Neutrophil (primary cell): Measurements from ENCODE around the gene E4F1.

Source experiments
- H3K27ac ChIP-seq: fragments of 200-600 bp; sonication (generic); 2 replicates; pipeline ENCODE4 v1.5.1; 2016; ENCODE audit warnings: mild to moderate bottlenecking, moderate library complexity
- H3K27me3 ChIP-seq: fragments of 200-600 bp; sonication (generic); 2 replicates; pipeline ENCODE4 v1.6.0; 2016; ENCODE audit warnings: mild to moderate bottlenecking
- H3K36me3 ChIP-seq: fragments of 200-600 bp; sonication (generic); 2 replicates; pipeline ENCODE4 v1.5.1; 2017
- H3K4me1 ChIP-seq, 2 experiments: fragments of 200-600 bp in 1 of 2; sonication (generic) in 1 of 2; 1 replicate in 1 of 2; 2 replicates in 1 of 2; pipeline versions ENCODE4 v1.5.1 to v1.6.1; 2013 to 2016; ENCODE audit warnings: low read depth in 1 of 2, low read length in 1 of 2, mild to moderate bottlenecking in 1 of 2, moderate library complexity in 1 of 2; ENCODE audit not compliant: control insufficient read depth in 1 of 2, insufficient read depth in 1 of 2
- H3K4me3 ChIP-seq, 2 experiments: fragments of 200-600 bp in 1 of 2; sonication (generic) in 1 of 2; 1 replicate in 1 of 2; 2 replicates in 1 of 2; pipeline ENCODE4 v1.5.1; 2013 to 2016; ENCODE audit warnings: low read depth in 1 of 2, low read length in 1 of 2, mild to moderate bottlenecking in 1 of 2, moderate library complexity in 1 of 2
- H3K9me3 ChIP-seq: fragments of 200-600 bp; sonication (generic); 2 replicates; pipeline ENCODE4 v1.5.1; 2016
- CTCF ChIP-seq: fragments of 200-600 bp; sonication (generic); IDR thresholded peaks from 2 replicates; pipeline ENCODE4 v1.5.1; 2016; ENCODE audit warnings: antibody characterized with exemption

Gene E4F1

DNA sequence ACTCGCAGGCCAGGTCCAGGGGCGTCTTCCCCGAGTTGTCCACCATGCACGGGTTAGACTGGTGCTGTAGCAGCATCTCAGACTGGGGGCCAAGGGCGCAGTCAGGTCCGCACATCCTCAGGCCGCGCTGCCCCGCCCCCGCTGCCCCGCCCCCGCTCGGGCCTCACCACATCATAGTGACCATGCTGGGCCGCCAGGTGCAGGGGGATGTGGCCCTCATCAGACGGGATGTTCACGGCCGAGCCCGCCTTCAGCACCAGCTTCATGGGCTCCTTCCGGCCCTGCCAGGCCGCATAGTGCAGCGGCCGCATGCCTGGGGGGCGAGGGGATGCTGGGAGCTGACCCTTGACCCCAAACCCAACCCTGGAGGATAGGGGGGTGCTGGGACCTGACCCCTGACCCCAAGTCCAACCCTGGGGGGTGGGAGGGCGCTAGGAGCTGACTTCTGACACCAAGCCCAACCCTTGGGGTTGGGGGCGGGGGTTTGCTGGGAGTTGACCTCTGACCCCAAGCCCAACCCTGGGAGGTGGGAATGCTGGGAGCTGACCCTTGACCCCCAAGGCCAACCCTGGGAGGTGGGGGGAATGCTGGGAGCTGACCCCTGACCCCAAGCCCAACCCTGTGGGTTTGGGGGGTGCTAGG lies 34.0 kb upstream of the E4F1 start:
- Histone ChIP-seq H3K27me3 (peaks cover 17% of the 10 kb centered on the region), H3K4me1 (no peaks in the 10 kb centered on the region), H3K4me3 (no peak overlapping the region), H3K9me3 (no peaks in the 10 kb centered on the region), H3K27ac (no peak overlapping the region), H3K36me3 (no peaks in the 10 kb centered on the region)
- TF ChIP-seq CTCF: no peak

DNA sequence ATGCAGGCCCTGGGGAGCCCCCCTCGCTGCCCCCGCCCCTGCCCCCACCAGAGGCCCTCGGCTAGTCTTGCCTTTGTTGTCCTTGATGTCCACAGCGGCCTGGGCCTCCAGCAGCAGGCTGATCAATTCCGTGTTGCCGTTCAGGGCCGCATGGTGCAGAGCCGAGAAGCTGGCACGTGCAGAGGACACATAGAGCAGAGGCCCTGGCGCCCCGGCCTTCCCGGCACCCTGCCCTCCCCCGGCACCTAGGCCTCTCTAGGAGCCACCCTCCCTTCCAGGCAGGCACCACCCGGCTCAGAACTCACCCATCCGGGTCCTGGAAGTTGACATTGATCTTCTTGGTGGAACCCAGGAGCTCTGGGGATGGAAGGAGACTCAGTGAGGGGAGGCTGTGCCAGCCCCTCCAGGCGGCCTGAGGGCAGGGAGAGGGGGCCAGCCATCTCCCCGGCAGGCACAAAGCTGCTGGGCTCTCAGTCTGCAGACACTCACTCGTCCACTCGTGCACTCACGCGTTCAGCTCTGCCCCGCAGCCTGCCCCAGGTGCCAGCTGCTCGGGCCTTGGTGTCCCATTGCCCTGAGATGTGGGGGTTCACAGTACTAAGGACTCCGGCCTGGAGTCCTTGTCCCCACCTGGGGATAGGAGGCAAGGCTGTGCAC lies 33.3 kb upstream of the E4F1 start:
- Histone ChIP-seq H3K9me3 (no peaks in the 10 kb centered on the region), H3K4me1 (peaks cover 0 to 3% of the 10 kb centered on the region in 2 experiments), H3K27ac (no peak overlapping the region), H3K36me3 (no peaks in the 10 kb centered on the region), H3K4me3 (no peak overlapping the region), H3K27me3 (peaks cover 25% of the 10 kb centered on the region)
- no peak for TF ChIP-seq CTCF

GRCh38 chr16:2190659-2191445 lies 32.5 kb upstream of the E4F1 start:
- Histone ChIP-seq H3K36me3 (no peaks in the 10 kb centered on the region), H3K4me1 (peaks cover 0 to 8% of the 10 kb centered on the region in 2 experiments), H3K27me3 (peaks cover 32% of the 10 kb centered on the region), H3K27ac (no peak overlapping the region), H3K4me3 (no peak overlapping the region), H3K9me3 (no peaks in the 10 kb centered on the region)
- no peak for TF ChIP-seq CTCF

- Histone ChIP-seq H3K27ac (no peak overlapping the region), H3K27me3 (peaks cover 37% of the 10 kb centered on the region), H3K9me3 (no peaks in the 10 kb centered on the region), H3K4me1 (peaks cover 0 to 11% of the 10 kb centered on the region in 2 experiments), H3K4me3 (no peak overlapping the region), H3K36me3 (no peaks in the 10 kb centered on the region)
- no peak for TF ChIP-seq CTCF
These were observed 32.0 kb upstream of the E4F1 start for GRCh38 chr16:2191446-2191706.

DNA sequence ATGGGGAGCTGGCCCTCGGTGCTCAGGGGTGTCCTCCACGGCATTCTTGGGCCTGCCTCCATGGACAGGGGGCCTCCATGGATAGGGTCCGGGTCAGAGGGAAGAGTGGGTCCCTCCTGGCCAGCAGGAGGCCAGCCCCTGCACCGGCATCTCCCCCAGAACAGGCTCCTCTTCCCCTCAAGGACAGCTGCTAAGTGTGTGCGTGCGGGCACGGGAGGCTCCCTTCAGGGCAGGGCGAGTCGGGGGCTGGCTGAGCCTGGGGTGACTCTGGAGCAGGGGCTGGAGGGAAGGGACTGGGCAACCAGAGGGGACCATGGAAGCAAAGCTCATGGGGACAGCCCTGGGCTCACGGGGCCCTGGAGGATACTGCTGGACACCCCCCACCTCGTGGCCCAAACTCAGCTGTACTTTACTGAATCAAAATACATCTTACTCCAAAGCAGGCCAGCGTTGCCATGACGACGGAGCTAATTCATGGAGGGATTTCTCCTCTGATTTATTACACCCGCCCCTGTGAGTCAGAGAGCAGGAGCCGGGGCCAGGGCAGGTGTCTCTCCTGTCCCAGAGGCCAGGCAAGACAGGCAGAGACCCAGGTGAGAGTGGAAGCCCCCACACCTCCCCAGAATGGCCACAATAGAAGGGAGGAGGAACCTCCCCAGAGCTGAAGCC lies 29.1 kb upstream of the E4F1 start:
- H3K27me3 ChIP-seq: peaks cover 64% of the 10 kb centered on the region
- no peak overlapping the region for H3K27ac ChIP-seq
- no peaks in the 10 kb centered on the region for H3K9me3 ChIP-seq
- H3K4me3 ChIP-seq: no peak overlapping the region
- no peaks in the 10 kb centered on the region for H3K36me3 ChIP-seq
- no peak for TF ChIP-seq CTCF
- peaks cover 0 to 11% of the 10 kb centered on the region in 2 experiments for H3K4me1 ChIP-seq
